Activated CD4-positive, CD25-positive, alpha-beta regulatory T cell treated with anti-CD3 and anti-CD28 coated beads, Interleukin-2, amount 50 U/mL, for 16 hours (primary cell): ENCODE measurements around the gene FAXDC2.

Experiments used
- DNase-seq: peaks from one replicate; pipeline ENCODE4 v3.0.0-alpha.2; 2020; ENCODE audit warnings: low read depth, low spot score

FAXDC2 gene

DNA sequence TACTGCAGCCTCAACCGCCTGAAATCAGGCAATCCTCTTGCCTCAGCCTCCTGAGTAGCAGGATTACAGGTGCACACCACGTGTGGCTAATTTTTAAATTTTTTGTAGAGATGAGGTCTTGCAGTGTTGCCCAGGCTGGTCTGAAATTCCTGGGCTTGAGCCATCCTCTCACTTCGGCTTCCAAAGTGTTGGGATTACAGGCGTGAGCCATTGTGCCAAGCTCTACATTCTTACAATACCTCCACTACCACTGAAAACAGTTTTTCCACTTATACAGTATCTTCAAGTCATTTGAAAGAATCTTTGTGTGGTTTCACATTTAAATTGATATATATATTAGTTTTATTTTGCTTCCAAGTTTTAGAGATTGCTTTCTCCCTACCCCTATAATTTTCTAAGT, 52.6 kb downstream of the FAXDC2 start:
- DNase-seq = no peak

DNA sequence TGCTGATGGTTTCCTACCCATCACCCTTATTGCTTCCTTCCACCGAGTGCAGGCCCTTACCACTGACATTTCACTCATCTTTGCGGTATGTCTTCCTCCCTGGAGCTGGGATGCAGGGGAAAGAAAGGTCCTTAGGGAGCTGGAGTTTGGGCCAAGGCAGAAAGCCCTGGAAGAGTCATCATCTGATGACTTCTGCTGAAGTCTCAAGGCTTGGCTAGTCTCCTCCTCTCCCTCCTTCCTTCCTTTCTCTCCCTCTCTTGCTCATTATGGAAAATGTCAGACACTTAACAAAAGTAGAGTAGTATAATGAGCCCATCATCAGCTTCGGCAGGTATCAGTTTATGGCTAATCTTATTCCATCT, 55.2 kb downstream of the FAXDC2 start:
- DNase-seq = no peak

DNA sequence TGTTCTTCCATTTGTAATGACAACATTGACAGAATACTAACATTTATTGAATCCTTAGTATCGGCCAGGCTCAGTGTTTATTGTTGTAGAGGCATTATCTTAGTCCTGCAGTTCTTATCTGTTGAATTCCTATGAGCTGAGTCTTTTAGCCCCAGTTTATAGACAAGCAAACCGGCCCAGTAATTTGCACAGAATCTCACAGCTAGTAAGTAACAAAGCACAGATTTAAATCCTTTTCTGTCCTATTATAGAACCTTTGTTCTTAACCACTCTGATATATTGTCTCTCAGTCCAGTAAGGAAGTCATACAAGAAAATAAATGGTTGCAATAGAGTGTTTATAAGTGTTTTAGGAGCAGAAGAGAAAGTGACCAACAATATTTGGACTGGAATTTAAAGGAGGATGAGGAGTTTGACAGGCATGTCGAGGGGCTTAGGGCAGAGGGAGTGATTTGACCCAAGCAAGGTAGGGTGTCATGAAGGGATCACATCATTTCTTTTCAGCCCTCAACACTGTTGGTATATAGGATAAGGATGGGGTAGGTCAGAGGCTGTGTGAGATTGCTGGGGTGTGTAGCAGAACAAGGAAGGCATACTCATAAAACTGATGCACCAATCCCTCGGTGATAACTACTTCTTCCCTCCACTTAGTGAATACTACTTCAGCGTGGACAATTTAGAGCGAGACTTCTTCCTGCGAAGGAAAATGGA, 55.7 kb downstream of the FAXDC2 start:
- DNase-seq = no peak

DNA sequence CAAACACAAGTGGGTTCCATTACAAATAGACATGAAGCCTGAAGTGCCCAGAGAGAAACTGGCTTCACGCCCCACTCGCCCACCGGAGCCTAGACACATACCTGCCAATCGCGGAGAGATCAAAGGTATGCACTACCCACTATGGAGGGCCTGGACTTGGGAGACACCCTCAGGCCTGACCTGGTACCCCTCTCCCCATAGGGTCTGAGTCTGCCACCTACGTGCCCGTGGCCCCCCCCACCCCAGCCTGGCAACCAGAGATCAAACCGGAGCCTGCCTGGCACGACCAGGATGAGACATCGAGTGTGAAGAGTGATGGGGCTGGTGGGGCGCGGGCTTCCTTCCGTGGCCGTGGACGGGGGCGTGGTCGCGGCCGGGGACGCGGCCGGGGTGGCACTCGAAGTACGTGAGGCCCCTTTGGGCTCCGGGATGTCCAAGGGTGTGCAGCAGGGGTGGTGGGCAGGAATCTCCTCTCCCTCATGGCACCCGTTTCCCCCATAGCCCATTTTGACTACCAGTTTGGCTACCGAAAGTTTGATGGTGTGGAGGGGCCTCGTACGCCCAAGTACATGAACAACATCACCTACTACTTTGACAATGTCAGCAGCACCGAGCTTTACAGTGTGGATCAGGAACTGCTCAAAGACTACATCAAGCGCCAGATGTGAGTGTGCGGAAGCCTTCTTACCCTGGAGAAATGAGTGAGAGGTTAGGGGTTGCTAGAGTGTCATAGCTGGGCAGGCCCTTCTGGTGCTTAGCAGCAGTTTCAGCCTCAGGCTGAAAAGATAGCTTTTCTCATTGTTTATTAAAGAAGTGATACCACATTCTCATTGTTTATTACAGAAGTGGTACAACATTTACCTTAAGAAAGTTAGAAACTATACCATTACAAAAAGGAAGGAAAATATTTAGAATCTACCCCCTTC, 56.5 kb downstream of the FAXDC2 start:
- no peak for DNase-seq

DNA sequence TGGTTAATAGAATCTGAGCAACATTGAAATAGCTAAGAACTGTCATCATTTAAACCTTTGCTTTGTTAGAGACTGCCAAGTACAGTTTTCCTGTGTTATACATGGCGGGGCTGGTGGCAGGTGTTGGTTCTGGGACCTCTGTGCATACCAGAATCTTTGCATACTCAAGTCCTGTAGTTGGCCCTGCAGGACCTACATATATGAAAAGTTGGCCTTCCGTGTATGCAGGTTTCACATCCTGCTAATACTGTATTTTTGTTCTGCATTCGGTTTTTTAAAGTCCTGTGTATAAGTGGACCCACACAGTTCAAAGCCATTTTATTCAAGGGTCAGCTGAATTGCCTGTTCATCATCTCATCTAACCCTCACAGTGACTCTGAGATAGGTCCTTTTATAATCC, 58.9 kb downstream of the FAXDC2 start:
- DNase-seq = no peak

DNA sequence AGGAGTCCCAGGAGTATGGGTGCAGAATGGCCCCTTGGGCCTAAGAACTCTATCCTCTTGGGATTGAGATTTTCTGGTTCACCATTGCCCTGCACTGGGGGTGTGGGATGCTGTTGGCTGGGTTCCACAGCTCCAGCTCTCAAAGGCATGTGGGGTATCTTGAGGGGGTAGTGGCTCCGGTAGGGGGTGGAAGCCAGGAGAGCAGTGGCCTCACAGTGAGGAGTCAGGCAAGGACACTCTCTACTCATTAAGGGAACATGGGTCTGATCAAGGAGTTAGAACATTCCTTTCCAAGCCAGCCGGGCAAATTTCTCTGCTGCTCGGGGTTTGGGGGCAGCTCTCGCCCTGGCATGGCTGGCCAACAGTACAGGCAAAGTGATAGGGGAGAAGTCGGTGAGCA, 62.2 kb downstream of the FAXDC2 start:
- DNase-seq = no peak

DNA sequence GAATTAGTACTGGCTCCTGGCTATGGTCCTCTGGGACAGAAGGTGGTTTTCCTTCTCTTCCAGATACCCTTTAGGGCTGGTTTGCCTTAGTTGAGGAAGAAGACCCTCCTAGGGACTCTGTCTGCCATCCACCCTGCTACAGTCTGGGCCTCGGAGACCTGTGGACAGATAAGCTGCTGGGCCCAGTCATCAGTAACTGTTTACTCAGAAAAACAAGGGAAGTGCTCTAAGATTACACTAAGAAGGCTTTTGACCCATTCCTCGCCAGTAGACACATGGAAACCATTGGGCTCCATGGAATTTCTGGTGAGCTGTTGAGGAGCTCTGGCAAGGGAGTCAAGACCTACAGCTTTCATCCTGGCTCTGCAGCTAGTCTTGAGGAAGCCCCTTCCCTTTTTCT, 64.0 kb downstream of the FAXDC2 start:
- no peak for DNase-seq

DNA sequence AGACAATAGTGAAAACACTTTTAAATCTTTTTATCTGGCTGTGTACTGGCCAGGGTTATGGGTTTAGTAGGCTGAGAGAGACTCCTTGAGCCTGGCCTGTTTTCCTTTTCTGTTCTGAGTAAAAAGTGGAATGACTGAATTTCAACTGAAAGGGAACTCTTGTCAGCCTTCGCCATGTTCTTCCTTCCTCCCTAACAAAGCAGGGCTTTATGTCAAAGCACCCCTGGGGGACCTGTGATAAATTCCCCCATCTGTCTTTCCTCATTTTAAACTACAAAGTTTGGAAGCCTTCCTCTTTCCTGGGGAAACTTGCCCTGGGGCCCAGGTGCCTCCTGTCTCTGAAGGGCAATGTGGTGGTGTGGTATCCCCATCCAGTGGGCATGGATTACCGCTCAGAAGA, 65.5 kb downstream of the FAXDC2 start:
- no peak for DNase-seq

DNA sequence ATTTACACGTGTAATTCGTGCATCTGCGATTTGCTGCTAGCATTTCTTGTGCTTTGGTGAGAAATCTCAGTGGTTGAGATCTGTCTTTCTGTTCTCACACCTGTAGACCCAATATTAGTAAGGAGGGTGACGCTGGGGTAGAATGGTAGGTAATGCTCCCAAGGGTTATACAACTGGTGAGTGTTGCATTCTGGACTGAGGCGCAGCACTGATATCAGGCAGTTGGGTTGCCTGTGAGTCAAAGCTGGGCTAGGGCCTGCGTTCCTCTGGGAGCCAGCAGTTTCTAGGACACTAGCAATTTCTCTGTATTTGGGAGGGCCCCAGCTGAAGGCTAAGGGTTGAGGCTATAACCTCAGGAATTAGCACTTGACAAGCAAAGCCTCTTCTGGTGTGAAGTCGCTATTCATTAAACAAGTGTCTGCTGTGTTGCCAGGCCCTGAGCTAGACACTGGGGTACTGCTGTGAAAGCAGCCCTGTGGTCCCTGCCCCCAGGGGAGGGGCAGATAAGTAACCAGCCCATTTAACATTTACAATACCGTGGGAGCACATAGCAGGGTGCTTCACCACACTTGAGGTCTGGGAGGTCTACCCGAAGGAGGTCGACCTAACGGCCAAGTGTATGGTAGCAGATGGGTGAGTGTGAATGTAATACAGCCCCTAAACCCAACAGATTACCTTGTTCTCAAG, 66.5 kb downstream of the FAXDC2 start:
- DNase-seq = no peak

DNA sequence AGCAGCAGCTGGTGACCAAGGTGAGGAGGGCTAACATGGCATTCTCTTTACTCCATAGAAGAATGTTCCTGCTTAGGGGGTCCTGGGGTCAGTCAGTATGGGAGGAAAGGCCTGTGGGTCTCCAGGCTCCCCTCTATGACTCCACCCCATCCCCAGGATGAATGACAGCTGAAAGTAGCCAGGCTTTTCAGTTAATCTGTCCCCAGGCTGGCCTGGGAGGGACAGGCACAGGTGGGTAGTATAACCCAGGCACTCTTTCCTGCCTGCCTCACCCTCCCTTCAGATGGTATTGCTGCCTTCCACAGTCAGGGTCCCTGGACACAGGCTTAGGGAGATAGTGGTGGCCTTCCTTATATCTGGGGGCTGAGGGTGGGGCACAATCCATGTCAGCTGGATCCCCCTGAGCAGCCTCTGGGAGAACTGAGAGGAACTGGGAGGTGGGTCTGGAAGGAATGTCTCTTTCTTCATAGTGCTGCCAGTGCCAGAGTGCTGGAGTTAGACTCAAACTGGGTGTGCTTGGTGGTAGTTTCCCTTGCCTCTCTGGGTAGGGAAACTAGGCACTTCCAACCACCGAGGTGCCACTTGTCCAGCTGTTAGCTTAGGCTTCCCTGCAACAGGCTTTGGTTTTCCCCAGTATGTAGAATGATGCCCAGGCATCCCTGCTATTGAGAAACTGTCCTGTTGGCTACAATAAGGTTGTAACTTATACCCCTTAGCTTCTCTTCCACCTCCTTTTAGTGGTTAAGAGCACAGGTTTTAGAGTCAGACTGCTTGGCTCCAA, 67.4 kb downstream of the FAXDC2 start:
- DNase-seq = no peak

DNA sequence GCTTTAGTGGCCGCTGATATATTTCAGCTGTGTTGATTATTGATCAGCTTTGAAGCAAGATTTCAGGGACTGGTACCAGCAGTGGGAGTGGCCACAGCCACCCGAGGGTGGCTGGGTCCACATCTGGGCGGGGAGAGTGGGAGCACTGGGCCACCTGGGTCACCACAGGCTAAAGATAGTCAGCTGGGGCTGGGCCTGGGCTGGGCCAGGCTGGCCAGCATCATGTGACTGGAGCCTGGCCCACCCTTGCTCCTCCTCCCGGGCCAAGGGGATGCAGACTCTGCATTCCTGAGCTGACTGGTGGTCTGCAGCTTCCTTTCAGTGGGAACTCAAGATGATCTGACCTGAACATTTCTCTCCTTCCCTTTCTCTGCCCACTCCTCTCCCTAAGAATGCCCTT, 68.1 kb downstream of the FAXDC2 start:
- no peak for DNase-seq

DNA sequence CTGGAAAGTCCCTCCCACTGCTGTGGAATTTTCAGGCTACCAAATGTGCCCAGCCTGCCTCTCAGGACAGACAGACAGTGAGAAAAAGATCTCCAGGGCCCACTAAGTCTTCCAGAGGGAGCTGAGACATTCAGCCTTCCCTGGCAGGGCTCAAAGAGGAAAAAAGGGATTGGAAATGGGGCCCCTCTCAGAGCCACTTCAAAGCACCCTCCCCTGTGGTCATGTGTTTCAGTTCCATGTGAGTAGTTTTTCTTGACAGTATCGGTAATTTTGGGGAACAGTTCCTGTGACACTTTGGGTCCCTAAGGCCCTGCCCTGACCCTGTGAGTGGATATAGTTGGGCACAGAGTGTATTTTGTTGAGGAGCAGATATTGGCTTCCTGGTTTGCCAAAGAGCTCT, 70.3 kb downstream of the FAXDC2 start:
- DNase-seq = no peak

DNA sequence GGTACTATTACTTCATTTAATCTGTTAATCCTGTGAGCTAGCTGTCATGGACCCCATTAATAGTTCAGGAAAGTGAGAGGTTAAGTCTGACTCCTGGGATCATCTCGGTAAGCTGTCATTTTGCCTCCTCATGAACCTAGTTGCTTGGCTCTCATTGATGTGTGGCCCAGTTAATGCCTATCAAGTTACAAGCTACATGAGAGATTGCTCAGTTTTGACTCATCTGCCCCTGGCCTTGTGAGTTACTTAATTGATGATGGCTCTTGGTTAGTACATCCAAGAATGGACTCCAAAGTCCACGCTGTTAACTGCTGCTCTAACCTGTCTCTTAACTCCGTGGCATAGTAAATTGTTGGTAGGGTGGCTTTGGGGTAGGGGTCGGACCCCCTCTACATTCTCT, 71.3 kb downstream of the FAXDC2 start:
- no peak for DNase-seq

DNA sequence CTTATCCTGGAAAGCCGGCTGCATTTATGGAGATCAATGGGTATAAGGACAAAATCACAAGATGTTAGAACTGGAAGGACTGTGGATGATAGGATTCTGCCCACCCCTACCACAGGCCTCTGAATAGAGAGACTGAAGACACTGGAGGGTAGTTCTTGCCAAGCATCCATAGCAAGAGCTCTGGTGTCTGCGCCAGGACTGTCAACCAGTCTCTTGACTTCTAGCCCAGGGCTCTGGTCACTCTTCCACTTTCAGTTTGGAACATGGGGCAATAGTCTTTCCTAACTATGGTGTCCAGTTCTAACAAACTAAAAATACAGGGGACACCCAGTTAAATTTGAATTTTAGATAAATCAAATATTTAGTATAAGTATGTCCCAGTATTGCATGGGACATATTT, 71.9 kb downstream of the FAXDC2 start:
- no peak for DNase-seq

DNA sequence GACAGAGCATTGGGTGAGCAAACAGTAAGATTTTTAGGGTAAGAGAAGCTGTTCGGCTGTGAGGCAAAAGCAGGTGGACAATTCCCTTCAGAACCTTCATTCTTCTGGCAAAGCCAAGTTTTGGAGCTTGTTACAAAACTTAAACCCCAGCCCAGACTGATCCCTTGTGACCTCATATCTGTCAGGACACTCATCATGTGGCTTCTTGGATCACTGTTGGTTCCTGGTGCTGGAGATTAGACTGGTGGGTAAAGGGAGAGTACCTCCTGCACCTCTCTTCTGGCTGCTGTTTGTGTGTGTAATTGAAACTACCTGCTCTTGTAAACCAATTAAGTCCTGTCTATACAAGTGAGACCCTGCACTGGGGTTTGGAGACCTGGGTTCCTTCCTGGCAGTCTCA, 74.2 kb downstream of the FAXDC2 start:
- DNase-seq = no peak

DNA sequence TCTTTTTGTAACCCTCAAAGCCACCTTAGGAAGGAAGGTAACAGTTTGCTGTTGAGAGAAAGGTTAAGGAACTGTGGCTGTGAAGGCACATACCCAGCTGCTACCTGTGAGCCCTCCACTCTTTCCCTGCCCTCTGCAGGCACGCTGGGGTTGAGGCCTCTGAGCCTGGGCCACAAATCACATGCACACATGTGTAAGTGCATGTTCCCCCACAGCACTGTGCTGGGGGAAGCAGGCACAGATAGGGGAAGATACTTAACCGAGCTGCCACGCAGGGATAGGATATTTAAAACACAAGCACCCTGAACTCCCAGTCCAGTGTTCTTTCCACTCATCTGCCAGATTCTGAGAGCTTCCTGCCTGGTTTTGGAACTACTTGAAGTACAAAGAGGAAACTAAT, 77.1 kb downstream of the FAXDC2 start:
- no peak for DNase-seq

DNA sequence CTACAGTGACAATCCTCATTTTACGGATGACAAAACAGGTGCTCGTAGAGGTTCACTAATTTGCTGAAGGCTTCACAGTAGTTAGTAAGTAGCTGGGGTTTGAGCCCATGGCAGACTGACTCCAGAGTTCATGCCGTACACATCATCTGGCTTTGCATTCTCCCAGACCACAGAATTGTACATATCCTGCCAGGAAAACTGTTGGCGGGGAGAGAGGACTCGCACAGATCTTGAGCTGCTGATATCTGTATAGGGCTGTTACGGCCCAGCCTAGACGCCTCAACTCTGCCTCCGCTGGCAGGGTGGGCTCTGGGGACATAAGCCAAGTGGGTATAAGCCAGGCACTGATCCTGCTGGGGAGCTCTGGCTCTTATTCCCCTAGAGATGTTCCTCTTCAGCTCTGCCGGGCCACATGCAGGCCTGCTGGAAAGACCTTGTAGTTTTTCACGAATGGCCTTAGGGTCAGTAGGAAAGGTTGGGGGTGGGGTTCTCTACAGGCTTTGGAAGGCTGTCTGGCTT, 79.0 kb downstream of the FAXDC2 start:
- no peak for DNase-seq

DNA sequence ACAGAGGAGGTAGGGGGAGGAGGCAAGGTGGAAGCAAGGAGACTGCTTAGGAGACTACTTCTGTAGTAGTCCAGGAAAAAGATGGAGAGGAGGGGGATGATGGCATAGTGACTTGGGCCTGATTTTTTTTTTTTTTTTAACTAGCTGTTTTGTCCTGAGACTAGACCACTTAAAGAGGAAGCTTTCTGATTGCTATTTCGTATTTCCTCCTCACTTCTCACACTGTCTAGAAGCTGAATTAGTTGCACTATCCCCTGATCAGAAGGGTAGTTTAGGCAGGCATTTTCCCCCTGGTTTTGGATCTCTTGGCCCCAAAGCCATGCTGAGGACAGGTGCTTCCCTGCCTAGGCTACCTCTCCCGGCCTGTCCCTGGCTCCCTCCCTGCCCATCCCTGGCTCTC, 80.3 kb downstream of the FAXDC2 start:
- DNase-seq = no peak
